Body of pancreas (tissue), 4 donors: ENCODE measurements around the gene SLC38A3.

Source experiments
- CTCF ChIP-seq, 7 experiments: fragments of 450-650 bp in 4 of 7; fragments of 200-600 bp in 3 of 7; sonication (generic) in 3 of 7; IDR thresholded peaks; one replicate each; pipeline ENCODE4 v1.5.1; 2016 to 2019; ENCODE audit warnings: antibody characterized with exemption in 7 of 7
- POLR2A ChIP-seq, 3 donors: fragments of 450-650 bp; IDR thresholded peaks; one replicate each; pipeline ENCODE4 v1.6.1; 2016; ENCODE audit warnings: antibody characterized with exemption in 3 of 3, mild to moderate bottlenecking in 2 of 3

GRCh38 chr3:50194128-50194902 is 10.8 kb upstream of the SLC38A3 start:
- TF ChIP-seq CTCF (IDR thresholded peaks at IDR 0.05) = peak; percentile 70 to 96 (median 92)
- TF ChIP-seq POLR2A (IDR thresholded peaks at IDR 0.05) = no peak
